Smooth muscle cell of trachea (primary cell): ENCODE results near the gene MND1. TPM values are rescaled to one million over a fixed set of nuclear protein-coding genes. Genes with fewer than 3 reads are reported as not detected.

ENCODE experiments used
- total RNA-seq: library from RNA; depleted of rRNA; stranded (reverse); fragments of >200 nt; gene quantifications from 2 replicates; pipeline ENCODE4 v1.2.1, GENCODE V29; 2014

The MND1 gene
- total RNA-seq = 2.2 and 13.1 TPM in 2 replicates

DNA sequence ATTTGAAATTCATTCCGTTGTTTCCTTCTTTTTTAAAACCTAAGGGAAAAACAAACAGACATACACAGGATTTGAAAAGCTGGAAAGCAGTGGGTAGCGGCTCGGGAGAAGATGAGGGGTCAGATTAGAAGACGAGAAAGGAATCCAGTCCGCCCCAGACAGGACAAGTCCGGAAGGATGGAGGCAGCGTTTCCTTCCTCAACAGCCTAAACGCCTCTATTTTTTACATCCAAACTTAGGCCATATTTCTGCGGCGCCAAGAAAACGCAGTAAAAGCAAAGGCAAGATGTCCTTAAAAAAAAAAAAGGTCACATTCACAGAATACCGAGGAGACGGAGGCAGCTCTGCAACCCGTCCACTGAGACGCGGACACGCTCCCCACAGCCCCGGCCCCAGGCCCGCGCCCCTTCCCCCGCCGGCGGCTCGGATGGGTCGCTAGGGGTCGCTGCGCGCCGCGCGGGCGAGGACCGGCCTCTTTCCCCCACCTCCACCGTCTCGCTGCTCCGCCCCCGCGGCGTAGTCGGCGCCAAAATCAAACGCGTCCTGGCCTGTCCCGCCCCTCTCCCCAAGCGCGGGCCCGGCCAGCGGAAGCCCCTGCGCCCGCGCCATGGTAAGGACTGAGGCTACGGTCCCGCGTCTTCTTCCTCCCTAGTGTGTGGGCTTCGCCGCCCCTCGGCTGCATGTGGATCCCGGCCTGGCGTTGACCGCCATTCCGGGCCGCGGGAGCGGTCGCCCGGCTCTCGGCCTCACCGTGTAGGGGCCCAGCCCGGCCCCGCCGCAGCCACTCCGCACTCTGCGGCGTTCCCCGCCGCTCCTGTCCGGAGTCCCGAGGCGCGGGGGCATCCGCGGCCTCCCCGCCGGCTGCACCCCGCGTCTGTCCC, at the start of gene MND1:
TSS of gene MND1 (plus strand) at position 558 of the 881 bp plus-strand sequence. CDS start at position 608, 50 bp downstream.

Other genes starting within 250 kb of the MND1 start
- 90.9 and 127 TPM in 2 replicates for gene TRIM2, start 140.2 kb upstream of the MND1 start, total RNA-seq
- 11.2 and 13.4 TPM in 2 replicates for gene TMEM131L, start 121.7 kb downstream of the MND1 start, total RNA-seq